Hindlimb muscle (tissue), 1 donor: Measurements from ENCODE around the gene UPK2. TPM values are rescaled to one million over a fixed set of nuclear protein-coding genes. Genes with fewer than 3 reads are reported as not detected.

Experiments
- DNase-seq: peaks from one replicate; pipeline ENCODE4 v3.0.0-alpha.2; 2013
- polyA plus RNA-seq: library from polyadenylated mRNA; unstranded; fragments of 120-200 nt; gene quantifications from one replicate; pipeline ENCODE4 v1.2.1, GENCODE V29; 2013; ENCODE audit not compliant: insufficient read length

UPK2 gene
- 1.2 TPM for polyA plus RNA-seq

DNA sequence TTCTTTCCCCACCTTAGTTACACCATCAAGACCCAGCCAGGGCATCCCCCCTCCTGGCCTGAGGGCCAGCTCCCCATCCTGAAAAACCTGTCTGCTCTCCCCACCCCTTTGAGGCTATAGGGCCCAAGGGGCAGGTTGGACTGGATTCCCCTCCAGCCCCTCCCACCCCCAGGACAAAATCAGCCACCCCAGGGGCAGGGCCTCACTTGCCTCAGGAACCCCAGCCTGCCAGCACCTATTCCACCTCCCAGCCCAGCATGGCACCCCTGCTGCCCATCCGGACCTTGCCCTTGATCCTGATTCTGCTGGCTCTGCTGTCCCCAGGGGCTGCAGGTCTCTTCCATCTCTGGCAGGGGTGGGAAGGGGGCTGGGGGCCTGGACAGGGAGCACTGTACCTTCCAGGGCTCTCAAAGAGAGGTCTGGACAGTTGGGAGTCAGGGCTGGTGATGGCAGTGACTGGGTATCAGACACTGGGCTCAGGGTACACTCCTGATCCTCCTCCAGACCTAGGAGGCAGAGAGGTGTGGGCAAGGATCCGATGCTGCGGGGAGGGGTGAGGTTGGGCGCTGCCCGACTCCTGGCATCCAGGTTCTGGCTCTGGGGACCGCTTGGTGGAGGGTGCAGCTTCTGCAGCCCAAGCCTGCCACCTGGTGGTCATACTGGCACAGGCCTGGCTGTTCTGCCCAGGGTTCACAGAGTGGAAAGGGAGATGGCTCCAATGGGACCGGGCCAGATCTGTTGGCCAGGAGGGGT is at the start of gene UPK2:
Gene UPK2 (plus strand): TSS at position 205 of the 753 bp plus-strand sequence. CDS start 53 bp downstream, at position 258.
- peak; percentile 77 for DNase-seq

DNA sequence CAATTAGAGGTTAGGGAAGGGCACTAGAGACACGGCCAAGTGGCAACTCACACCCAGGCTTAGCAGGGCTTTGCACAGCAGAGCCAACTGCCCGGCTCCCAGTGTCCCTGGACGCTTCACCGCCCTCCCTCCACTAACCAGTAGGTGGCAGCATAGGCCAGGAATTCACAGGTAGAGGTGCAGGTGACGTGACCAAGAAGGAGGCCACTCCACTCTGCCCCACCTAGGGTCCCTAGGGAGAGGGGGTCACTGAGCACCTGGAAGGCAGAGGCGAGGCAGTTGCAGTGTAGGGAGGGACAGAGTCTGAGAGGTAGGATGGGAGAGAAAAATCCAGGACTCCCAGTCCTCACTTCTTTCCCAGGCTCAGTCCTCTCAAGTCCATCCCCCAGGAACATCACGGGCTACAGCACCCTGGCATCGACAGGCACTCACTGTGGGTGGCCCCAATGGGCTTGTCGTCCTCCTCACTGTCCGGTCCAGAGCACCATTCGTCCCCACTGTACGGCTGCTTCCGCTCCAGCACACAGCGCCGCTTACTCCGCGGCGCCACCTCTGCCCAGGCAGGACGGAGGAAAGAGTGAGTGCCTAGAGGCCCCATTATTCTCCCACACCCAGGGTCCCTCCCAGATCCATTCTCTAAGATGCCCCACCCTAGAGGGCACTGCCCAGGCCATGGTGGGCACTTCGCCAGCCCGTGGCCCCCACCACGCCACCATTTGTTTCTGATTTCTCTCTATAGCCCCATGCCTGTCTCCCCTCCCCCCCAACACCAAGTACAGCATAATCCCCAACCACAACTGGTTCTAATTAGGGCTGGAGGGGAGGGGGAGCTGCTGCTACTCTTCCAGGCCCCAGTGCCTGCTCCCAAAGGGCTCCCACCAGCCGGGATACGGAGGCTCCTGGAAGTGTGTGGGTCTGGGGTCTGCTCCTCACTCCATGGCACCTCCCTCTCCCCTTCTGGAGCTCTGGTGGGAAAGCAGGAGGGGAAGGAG is 48.8 kb upstream of the UPK2 start:
- DNase-seq = peak; percentile 83

DNA sequence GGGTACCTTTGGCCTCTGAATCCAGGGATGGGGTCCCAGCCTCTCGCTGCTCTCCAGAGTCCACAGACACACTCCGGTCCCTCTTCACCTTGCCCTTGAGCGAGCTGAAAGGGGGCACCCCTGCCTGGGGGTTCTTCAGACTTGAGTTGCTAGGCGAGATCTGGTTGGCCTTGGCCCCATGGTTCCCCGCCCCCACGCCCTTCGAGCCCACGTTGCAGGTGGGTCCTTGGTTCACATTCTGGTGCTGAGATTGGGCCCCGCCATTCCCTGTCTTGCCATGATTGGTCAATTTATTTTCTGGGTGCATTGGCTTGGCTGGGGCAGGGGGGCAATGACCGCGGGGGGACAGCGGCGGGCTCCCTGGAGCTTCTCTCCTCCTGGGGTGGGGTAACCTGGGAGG is 47.8 kb upstream of the UPK2 start:
- DNase-seq = no peak

DNA sequence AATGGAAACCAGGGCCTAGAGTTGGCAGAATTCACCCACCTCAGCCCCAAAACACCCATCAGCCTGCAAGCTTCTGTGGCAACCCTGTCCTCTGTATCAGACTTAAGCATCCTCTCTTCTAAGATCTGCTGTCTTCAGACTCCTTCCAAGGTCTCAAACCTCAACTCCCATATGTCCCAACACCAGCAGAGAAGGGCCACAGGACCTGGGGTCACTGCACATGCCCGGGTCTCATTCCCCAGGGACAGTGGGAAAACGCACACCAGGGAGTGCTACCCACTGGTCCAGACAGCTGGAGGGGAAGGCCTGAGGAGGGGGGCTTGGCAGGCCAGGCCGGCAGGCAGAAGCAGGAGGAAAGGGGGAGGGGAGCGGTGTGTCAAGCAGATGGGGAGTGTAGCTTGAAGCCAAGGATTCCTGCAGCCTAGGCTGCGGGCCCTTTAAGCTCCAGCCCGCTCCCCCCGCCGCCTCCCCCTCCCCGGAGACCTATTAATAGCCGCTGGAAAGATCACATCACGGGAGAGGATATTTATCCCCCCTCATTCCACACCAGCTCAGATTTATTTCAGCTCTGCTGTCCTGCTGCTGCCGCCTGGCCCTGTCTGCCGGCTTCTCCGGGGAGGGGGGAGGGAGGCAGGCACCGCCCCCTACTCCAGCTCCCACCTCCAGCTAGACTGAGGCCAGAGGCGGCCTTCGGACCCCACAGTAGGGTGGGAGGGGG is 47.0 kb upstream of the UPK2 start:
- DNase-seq = peak; percentile 92

DNA sequence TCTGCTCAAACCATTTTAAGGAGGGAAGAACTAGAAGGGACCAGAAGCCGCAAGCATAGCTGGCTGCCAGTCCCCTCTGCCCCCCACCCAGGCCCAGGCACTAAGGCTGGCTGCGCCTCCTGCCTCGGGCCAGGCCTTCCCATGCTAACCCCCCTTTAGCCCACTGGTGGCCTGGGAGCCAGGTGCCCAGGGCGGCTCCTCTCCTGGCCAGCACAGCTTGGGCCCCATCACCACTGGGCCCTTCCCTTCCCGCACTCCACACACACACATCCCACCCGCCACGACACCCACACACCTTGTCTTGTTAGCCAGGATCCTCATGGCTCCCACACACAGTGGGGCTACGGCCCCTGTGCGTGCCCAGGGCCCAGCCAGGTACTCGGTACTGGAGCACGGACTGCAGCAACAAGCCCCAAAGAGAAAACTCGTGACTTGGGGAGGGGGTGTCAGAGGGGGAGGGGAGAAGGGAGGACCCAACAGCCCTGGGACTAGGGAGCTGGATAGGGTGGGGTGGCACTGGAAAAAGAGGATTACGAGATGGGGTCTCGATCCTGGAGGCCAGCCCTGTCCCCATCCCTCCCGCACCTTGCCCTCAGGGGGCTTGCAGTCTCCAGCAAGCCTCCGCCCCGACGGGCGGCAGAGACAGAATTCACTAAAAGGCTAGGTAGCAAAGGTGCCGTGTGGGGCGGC is 46.3 kb upstream of the UPK2 start:
- DNase-seq = no peak

DNA sequence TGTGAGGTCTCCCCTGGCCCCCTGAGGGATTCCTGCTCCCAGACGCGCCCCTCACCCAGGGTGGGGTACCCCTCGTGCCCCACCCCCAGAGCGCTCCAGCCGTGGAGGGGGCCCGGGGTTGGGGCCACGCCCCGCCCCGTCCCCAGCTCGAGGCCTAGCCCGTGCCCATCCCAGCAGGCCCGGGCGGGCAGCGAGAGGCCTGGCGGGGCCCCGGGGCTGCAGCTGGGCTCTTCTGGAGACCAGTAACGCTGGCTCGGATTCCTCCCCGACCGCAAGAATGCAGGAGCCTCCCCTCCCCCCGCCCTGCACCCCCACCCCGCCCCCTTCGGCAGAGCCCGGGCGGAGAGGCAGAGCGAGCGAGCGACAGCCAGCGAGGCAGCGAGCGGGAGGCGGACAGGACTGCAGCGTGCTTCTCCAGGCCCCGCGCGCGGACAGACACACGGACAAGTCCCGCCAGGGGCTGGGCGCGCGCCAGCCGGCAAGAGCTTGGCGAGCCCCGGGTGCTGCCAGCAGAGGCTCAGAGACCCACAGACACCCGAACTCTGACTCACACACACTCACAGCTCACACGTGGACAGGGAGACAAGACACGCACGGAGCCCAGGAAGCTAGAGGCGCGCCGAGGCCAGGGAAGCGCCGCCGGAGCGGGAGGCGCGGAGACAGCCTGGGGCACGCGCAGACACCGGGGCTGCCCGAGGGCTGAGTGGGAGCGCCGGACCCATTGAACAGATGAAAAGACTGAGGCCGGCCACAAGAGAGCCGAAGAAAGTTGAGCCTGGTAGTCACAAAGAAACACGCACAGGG is 45.6 kb upstream of the UPK2 start:
- DNase-seq = peak; percentile 75

DNA sequence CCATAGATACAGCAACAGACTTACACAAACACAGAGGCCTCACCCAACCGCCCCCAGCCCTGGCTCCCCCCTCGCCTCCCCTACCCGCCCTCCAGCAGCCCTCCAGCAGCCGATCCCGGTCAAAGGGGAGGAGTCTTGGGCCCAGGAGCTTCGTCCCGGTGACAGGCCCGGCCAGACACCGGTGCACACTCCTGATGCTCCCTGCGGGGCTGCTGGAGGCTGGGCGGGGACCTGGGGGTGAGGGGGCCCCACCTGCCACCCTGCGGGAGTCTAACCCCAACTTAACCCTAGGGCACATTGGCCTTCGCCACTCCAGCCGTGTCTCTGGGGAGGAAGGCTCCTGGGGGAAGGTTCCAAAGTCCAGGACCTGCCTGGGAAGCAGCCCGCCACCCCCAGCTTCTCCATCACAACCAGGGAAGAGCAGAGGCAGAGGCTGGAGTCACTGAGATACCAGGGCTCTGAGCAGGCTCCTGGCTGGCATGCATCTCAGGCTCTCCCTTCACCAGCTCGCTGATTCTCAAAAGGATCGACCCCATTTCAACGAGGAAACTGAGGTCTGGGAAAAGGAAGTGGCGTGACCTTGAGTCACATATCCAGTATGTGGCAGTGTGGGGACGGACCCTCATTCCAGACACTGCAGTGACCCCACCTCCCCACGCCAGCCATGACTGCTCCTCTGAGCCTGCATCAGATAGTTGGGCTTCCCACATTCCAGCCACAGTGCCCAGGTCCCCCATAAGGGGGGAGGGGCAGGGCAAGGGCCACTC is 44.8 kb upstream of the UPK2 start:
- no peak for DNase-seq

DNA sequence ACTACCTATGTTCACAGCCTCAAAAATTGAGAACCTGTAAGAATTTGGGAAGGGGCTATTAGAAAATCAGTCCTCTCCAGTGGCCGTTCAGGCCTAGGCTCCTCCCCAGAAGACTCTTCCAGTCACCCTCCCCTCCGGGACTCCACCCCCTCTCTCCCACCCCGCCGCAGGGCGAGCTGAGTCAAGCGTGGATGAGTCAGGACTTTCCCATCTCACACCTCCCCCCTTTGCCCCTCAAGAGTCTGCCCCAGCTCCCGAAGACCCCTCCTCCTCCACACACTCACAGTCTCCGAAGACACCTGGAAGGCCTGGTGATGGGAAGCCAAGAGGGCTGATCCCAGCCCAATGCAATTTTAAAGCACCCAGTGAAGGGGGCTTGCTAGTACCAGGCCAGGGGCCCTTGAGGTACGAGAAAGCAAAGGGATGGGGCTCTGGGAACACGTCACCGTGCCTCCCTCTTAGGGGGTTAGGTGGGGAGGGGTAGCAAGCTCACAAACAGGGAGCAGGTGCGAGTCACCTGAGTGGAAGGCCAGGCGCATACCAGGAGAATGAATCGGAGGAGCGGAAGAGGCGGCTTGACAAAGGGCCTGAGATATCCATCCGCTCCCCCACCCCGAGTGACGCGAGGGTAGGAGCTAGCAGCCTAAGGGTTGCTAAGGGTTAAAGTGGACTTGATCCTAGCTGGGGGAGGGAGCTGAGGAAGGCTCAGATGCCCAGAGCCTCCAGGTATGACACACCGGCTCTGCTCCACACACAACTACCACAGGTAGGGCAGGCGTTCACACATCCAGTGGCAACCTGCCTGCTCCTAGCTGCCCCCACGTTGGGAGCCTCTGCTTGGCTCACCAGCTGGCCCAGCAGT is 44.0 kb upstream of the UPK2 start:
- DNase-seq = no peak

DNA sequence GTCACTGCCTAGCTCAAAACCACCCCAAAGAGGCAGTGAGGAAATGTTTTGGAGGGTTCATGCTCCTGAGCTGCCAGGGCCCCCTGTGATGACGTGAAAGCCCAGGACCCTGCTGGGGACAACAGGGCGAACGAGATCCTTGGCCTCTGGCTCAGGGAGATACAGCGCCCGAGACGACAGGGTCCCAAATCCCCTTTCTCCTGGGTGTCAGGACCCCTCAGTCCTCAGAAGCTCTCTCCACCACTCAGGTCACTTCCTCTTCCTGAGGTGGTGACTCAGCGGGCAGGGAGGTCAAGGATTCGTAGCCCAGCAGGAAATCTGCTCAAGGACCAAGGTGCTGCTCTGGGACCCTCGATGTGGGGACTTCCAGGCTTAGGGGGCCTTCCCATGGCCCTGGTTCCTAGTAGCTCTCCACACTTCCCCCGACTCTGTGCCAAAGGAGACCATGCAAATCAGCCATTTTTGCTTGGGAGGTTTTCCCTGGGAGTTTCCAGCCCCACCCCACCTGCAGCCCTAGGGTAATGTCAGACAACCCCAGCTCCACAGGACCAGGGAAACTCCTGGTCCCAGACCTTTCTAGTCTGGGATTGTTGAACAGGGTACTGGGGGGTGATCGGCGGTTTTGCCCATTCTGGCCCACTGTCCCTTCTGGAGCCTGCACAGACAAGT is 43.2 kb upstream of the UPK2 start:
- no peak for DNase-seq

DNA sequence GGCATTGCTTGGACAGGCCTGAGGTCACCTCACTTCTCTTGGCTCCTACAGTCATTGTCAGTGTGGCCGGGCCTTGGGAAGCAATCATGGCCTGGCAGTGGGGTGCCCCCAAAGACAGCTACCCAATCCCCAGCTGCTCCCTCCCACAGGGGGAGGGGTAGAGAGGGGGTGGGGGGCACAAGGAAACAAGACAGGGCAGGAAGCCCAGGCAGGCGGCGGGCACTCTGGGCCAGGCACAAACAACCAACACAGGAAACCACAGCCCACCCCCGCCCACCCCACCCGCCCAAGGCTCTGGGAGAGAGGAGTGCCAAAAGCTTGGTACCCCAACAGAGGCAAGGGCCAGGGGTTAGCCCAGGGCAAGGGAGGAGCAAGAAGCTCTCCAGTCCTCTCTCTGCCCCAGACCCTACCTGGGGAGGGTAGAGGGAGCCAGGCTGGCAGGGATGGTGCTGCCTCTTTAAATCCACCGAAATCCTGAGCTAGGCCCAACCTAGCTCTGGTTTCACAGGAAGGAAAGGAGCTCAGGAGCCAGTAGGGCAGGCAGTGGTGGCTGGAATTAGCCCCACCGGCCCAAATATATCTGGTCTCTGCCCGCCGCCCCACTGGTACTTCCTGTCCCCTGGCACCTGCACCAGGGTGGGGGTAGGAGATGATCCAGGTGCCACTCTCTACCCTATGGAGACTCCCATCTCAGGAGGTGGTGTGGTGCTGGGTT is 42.5 kb upstream of the UPK2 start:
- DNase-seq = no peak

DNA sequence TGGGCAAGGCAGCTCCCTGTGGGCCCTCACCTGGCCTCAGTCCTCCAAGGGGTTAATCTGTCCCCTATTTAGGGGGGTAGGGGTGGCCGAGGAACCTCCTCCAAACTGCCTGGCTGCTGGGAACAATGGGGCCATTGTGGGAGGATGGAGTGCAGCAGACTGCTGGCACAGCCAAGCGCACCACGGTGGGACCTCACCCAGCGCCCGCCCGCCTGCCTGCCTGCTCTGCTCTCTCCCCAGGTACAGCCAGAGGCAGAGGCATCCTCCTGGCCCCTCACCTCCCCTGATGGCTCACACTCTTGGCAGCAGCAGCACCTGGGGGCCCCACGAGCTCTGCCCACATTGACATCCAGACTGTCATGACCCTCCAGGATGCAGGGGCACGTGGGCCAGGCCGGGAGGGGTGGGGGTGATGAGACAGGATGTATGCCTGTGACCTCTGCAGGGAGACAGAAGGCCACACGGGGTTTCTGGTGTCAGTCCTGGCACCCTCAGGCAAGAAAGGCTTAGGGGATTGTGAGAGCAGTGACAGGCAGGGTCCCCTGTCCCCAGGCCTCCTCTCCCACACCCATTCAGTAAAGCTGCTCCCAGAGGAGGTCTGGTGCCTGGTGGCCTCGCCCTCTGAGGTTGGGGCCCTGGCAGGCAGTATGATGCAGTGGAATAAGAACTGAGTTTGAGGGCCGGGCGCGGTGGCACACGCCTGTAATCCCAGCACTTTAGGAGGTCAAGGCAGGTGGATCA is 41.8 kb upstream of the UPK2 start:
- DNase-seq = no peak

DNA sequence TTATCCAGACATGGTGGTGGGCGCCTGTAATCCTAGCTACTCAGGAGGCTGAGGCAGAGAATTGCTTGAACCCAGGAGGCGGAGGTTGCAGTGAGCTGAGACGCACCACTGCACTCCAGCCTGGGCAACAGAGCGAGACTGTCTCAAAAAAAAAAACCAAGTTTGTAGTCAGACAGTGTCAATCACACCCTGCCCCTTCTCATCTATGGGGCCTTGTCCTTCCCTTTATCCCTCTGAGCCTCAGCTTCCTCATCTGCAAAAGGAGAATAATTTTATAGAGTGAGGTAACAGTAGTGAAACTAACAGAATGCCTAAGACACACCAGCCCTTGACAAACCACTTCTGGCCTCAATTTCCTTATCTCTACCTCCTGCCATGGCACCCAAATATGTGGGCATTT is 41.1 kb upstream of the UPK2 start:
- DNase-seq = no peak

DNA sequence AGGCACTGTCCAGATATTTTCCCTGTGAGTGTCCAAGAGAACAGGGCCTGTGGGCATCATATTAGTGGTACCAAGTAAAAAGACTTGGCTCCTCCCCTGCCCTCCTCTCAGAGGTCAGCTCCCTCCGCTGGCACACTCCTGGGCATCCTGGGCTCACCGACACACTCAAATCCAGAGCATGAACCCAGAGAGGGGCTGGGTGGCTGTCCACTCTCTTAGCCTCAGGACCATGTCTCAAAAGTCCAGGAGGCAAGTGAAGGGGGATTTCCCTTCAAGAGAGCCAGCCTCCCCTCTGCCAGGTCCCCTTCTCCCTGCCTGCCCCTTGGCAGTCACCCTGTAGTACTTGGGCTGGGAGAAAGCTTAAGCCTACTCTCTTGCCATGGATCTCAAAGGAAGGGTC is 40.7 kb upstream of the UPK2 start:
- no peak for DNase-seq

DNA sequence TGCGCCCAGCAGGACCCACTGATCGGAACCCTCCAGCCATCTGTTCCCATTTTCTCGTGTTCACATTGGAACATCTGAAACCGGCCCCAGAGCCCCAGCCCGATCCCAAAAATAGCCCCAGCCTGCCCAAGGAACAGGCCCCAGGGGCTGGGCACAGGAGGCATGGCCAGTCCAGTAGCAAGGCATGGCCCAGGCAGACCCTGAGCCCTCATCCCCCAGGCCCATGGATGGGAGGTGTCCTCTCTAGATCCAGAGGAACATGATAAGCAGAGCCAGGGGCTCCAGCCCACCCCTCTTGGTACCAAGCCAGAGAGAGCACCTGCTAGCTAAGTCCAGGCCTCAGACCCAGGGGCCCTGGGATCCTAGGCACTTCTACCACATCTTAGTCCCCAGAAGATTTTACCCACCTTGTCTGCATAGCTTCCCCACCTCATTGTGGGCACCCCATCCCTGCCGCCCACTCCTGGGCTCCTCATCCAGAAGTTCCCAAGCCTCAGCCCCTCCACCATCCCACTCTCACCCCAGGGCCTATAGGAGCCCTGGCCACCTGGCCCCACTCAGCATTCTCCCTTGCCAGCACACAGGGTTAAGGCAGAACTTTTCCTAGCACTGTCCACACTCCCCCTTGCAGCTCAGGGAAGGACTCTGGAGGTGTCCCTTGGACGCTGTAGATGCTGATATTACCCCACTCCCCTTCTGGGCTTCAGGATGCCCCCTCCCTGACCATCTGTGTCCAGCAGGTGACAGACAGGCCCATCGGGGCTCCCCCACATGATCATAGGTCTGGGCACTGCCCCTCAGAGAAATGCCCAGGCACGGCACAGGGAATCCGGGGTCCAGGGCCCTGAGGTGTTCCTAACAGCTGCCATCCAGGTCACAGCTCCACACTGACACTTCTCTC is 39.9 kb upstream of the UPK2 start:
- DNase-seq = no peak

DNA sequence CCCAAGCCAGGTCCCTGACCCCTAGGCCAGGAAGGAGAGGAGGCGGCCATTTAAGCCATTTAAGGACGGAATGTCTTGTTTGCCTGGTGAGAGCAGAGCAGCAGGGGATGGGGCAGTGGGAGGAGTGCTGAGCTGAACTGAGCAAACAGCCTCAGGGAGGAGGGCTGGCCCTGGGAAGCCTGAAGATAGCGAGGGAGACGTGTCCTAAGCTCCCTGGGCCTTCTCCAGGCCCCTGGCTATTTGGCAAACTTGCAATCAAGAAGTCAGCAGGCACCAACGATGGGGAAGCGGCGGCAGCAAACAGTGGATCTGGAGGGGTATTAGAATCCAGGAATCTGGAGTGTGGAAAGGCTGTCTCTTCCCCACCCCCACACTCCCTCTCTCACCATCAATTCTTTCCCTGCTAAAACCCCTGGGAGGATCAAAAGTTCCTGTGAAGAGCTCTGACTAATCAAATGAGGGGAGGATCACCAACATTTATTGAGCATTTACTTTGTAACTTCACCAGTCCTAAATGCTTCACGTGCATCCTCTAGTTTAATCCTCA is 39.2 kb upstream of the UPK2 start:
- no peak for DNase-seq

DNA sequence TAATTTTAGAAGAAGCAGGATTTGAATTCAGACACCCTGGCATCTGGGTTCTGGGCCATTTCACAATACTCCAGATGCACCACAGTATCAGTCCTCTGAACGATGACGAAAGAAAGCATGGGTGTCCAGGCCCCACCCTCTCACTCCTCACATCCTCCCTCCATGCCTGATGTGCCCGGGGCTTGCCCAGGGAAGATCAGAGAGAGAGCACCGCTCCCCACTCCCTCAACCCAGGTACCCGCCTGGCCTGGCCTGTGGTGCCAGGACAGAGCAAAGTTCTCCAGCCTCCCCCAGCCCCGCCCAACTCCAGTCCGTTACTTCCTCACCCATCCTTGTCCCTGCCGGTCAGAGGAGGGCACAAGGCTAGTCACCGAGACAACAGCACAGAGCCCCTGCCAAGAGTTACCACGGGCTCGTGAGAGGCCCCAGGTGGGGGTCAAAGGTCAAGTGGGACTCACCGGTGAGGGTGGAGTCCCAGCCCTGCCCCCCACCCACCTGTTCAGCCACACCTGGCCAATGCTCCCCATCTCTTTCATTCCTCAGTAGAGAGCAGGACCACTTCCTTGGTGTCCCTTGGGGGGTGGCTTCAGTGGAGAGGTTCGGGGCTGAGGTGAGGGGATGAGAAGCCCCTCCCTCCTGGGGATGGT is 38.5 kb upstream of the UPK2 start:
- no peak for DNase-seq
